Spleen (tissue), 3 donors: ENCODE results near the gene ALDH1A2.

Source experiments
- POLR2A ChIP-seq, 3 donors: fragments of 450-650 bp; IDR thresholded peaks; one replicate each; pipeline ENCODE4 v1.5.1; 2017; ENCODE audit warnings: antibody characterized with exemption in 3 of 3, mild to moderate bottlenecking in 1 of 3
- POLR2AphosphoS5 ChIP-seq, 3 donors: sonication (generic); formaldehyde crosslinking; IDR thresholded peaks; one replicate each; pipeline ENCODE4 v1.5.1; 2017; ENCODE audit warnings: antibody characterized with exemption in 3 of 3

DNA sequence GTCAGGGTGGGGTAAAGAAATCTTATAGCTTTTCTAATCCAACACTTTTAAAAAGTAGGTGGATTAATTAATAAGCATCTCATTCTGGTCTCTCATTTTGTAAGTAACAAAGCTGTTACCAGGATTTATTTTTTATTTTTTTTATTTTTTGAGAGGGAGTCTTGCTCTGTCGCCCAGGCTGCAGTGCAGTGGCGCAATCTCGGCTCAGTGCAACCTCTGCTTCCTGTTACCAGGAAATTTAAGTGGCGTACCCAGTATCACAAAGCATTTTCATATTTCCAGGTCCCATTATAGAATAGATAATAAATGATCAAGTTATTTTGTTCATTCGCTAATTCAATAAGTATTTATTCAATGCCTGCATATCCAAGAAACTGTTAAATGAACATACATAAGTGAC, 13.2 kb downstream of the ALDH1A2 start:
- no peak for TF ChIP-seq POLR2AphosphoS5 (IDR thresholded peaks at IDR 0.05)
- no peak for TF ChIP-seq POLR2A (IDR thresholded peaks at IDR 0.05)
